Natural killer cell treated with Interleukin-12 subunit alpha and Interleukin-12 subunit beta and Interleukin-15 and Interleukin-18, amount 100 ng/mL, for 72 hours (primary cell): ENCODE results near the gene BAG5. TPM values are rescaled to one million over a fixed set of nuclear protein-coding genes. Genes with fewer than 3 reads are reported as not detected.

Experiments used
- ATAC-seq, 2 donors: fragments of 150-1000 bp; cut with Tn5 transposase in 1 of 2; sonication (Bioruptor Pico), chemical (Tn5 transposase) in 1 of 2; 2 replicates each; pipeline ENCODE4 v1.10.0; 2021
- DNase-seq: peaks from one replicate; pipeline ENCODE4 v3.0.0; 2022; ENCODE audit warnings: low spot score
- H3K27ac Mint-ChIP-seq, 2 donors: 1 replicate in 1 of 2; 2 replicates in 1 of 2; pipeline ENCODE4 v1.8.0; 2022; ENCODE audit warnings: mixed read lengths in 2 of 2, mild to moderate bottlenecking in 1 of 2, moderate library complexity in 1 of 2
- H3K27me3 Mint-ChIP-seq, 2 donors: 1 replicate in 1 of 2; 2 replicates in 1 of 2; pipeline ENCODE4 v1.8.0; 2022; ENCODE audit warnings: mixed read lengths in 2 of 2
- H3K36me3 Mint-ChIP-seq: one replicate; pipeline ENCODE4 v1.8.0; 2022; ENCODE audit warnings: mixed read lengths
- H3K4me1 Mint-ChIP-seq, 2 donors: 1 replicate in 1 of 2; 2 replicates in 1 of 2; pipeline ENCODE4 v1.8.0; 2022; ENCODE audit warnings: low read depth in 2 of 2, mixed read lengths in 2 of 2, mild to moderate bottlenecking in 1 of 2
- H3K4me3 Mint-ChIP-seq: one replicate; pipeline ENCODE4 v1.8.0; 2022; ENCODE audit warnings: mixed read lengths
- H3K9me3 Mint-ChIP-seq: 2 replicates; pipeline ENCODE4 v1.8.0; 2022; ENCODE audit warnings: mixed read lengths
- total RNA-seq, 2 donors: library from RNA; stranded (reverse); gene quantifications; one replicate each; pipeline ENCODE4 v1.2.3, GENCODE V29; 2022

BAG5 gene
- total RNA-seq, 2 donors from 2014 or later: 27.4 to 29.6 TPM

DNA sequence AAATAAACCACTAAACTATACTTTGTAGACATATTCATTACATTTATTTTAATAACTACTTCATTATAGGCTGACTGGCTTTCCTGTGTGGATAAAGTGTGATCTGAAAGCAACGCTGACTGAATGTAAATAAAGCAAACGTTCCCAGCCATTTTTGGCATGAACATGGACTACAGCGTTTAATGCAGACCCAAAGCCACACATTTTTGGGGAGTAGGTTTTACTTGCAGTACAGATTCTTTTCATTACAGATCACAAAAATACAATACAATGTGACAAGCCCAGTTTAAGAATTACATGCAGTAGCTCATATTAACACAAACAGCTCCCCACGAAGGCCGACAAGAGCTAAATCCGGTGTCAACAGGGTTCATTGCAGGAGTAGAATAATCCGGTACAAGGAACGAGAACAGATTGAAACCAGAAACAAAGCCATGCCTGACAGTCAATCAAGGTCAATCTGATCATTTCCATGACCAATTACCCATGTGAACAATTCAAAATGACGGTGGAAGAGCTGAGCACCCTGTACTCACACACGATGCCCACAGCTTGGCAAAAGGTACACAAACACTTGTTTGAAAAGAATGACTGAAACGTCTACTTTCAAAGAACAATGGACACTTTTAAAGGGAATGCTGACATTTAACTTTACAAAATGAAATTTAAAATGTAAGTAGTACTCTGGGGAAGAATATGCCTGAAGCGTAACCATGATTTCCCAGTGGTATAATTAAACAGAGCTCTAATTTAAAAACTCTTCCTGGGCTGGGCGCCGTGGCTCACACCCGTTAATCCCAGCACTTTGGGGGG is 5.3 kb downstream of the BAG5 start:
- Mint-ChIP-seq H3K4me1 (peaks cover 34 to 45% of the 10 kb centered on the region in 2 donors), H3K9me3 (no peaks in the 10 kb centered on the region), H3K27me3 (no peaks in the 10 kb centered on the region), H3K4me3 (no peak overlapping the region), H3K27ac (no peak overlapping the region), H3K36me3 (peaks cover 17% of the 10 kb centered on the region)
- DNase-seq (no peak), ATAC-seq (no peak)

DNA sequence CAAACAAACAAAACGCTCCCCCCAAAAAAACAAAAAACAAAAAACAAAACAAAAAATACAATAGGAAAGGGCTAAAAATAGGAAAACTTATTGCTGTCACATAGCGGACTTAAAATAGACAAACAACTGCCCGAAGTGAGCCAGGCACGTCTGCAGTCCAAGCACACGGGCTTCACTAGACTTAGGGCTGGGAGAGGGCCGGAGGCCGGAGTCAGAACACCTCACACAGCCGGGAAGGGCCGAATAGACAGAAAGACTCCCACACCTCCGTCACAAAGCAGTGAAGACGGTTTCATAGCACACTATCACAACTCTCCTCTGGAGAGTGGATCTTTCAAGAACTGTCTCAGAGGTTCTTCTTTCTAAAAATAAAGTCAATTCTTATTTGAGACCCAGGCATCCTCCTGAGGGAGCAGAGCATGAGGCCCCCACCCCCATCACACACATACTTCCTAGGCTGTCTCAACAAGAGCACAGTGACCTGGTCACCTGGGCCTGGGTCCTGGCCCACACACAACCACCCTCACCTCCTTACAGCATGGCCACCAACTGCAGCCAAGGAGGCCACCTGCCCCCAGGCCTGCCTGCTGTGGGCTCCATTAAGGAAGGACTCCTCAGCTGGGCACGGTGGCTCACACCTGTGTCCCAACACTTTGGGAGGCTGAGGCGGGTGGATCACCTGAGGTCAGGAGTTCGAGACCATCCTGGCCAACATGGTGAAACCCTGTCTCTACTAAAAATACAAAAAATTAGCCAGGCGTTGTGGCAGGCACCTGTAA is 6.7 kb downstream of the BAG5 start:
- ATAC-seq (no peak), DNase-seq (no peak)
- Mint-ChIP-seq H3K9me3 (no peaks in the 10 kb centered on the region), H3K27me3 (no peaks in the 10 kb centered on the region), H3K4me3 (no peak overlapping the region), H3K4me1 (peaks cover 22 to 39% of the 10 kb centered on the region in 2 donors), H3K27ac (no peak overlapping the region), H3K36me3 (peaks cover 11% of the 10 kb centered on the region)

DNA sequence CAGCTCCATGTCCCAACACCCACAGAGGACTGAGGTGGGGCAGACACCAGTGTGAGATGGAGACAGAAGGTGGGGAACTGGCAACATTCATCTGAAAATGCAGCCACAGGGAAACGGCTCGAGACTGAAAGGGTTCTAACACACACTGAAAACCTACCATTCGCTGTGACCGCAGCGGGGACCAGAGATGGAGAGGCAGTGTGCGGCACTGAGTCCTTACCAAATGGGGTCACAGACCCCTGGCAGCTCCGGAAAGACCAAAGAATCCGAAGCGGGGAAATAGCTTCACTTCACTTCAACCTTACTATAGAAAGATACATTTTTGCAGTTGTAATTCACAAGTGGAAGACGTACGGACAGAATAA is 9.6 kb downstream of the BAG5 start:
- Mint-ChIP-seq H3K4me3 (no peak overlapping the region), H3K4me1 (peaks cover under 1 to 22% of the 10 kb centered on the region in 2 donors), H3K27ac (no peak overlapping the region), H3K27me3 (no peaks in the 10 kb centered on the region), H3K9me3 (no peaks in the 10 kb centered on the region), H3K36me3 (no peaks in the 10 kb centered on the region)
- ATAC-seq (no peak), DNase-seq (peak; percentile 37)

DNA sequence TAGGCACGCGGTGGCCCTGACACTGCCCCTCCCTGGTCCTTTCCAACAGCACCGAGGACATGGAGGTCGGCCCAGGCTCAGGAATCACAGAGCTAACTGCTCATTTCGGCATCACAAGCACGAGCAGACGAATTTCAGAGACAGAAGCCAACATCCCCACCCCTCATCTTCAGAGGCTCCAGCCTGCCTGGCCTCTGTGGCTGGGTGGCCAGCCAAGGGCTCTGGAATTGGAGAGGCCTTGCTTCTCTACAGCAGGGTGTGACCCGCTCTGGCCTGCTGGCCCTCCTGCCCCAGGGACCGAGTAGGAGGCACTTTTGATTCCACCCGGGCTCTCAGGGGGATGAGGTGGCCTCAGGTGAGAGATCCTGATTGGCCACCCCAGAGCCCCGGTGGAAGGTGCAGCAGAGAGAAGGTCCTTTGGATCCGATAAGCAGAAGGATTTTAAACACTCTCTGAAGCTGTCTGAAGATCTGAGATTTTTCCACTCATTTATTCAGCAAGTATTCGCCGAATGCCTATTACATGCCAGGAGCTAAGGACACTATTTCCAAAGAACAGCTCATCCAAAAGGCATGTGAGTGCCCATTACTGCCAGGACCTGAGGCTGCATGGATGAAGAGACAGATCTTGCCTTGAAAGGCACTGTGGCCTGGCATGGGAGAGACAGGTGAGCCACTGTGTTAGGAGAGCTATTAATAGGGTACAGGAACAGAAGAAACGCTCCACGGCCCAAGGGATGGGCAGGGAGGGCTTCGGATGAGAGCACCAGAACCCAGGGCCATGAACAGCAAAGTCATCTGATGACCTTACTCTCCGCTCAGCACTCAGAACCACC is 10.2 kb downstream of the BAG5 start:
- Mint-ChIP-seq H3K4me1 (peaks cover 0 to 20% of the 10 kb centered on the region in 2 donors), H3K27me3 (no peaks in the 10 kb centered on the region), H3K9me3 (no peaks in the 10 kb centered on the region), H3K27ac (no peak overlapping the region), H3K4me3 (no peak overlapping the region), H3K36me3 (no peaks in the 10 kb centered on the region)
- ATAC-seq (no peak), DNase-seq (no peak)

DNA sequence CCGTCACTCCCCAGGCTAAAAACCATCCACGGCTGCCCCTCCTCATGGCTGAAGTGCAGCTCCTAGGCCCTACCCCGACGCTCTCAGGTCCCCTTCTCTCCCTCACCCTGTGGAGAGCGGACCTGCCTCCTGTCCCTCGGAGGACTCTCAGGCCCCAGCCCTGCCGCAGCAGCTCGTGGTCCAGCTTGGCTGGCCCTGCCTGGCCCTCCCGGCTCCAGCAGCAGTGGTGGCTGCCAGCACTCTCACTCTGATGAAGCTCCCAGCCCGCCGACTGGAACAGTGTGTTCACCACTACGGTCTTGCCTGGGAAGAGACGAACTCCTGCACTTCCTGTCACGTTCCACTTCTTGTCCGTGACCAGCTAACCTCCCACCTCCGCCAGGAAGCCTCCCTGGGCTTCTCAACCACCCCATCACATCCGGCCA is 11.1 kb downstream of the BAG5 start:
- Mint-ChIP-seq H3K27me3 (no peaks in the 10 kb centered on the region), H3K27ac (no peak overlapping the region), H3K4me1 (peaks cover 0 to 17% of the 10 kb centered on the region in 2 donors), H3K36me3 (no peaks in the 10 kb centered on the region), H3K9me3 (no peaks in the 10 kb centered on the region), H3K4me3 (no peak overlapping the region)
- ATAC-seq (no peak), DNase-seq (no peak)

GRCh38 chr14:103550451-103551337 is 11.8 kb downstream of the BAG5 start:
- Mint-ChIP-seq H3K9me3 (no peaks in the 10 kb centered on the region), H3K36me3 (no peaks in the 10 kb centered on the region), H3K27me3 (no peaks in the 10 kb centered on the region), H3K27ac (no peak overlapping the region), H3K4me1 (peaks cover 0 to 17% of the 10 kb centered on the region in 2 donors), H3K4me3 (no peak overlapping the region)
- DNase-seq (no peak), ATAC-seq (no peak)

DNA sequence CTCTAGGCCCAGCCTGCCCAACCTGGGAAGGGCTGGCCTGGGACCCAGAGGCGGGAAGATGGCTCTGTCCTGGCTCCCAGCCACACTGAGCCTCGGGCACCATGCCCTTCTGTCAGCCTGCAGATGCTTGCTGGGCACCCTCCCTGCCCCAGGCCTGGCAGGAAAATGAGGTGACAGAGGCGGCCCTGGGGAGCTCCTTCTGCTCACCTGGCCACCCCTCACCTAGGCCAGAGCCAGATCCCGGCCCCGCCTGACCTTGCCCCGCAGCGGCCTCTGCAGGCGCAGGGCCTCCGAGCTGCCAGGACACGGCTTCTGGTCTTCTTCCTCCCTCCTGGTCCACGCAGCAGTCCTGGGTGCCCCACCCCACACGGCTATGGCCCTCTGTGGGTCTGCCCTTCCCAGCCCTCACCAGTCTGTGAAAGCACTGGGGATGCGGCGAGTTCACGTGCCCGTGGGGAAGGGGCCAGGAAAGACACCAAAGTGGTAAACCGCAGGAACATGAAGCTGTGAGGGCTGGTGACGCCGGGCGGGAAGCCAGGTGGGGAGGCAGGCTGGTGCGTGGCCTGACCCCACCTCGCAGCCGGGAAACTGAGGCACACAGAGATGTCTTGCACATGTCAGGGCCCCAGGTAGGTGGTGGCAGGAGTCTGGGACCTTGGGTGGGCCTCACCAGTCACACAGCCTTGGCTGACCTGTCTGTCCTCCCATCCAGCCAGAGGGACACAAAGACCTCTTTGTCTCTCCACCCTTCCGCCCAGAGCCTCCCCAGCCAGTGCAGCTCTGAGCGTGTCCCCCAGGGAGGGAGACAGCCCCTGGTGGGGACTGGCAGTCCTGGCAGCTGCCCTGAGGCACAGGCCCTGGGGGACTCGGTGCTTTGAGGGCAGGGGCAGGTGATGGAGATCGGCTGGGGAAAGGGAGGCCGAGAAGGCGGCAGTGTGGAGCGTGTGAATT is 12.8 kb downstream of the BAG5 start:
- Mint-ChIP-seq H3K27me3 (no peaks in the 10 kb centered on the region), H3K36me3 (no peaks in the 10 kb centered on the region), H3K27ac (no peak overlapping the region), H3K4me3 (no peak overlapping the region), H3K9me3 (no peaks in the 10 kb centered on the region), H3K4me1 (peaks cover 0 to 12% of the 10 kb centered on the region in 2 donors)
- no peak for ATAC-seq
- no peak for DNase-seq

DNA sequence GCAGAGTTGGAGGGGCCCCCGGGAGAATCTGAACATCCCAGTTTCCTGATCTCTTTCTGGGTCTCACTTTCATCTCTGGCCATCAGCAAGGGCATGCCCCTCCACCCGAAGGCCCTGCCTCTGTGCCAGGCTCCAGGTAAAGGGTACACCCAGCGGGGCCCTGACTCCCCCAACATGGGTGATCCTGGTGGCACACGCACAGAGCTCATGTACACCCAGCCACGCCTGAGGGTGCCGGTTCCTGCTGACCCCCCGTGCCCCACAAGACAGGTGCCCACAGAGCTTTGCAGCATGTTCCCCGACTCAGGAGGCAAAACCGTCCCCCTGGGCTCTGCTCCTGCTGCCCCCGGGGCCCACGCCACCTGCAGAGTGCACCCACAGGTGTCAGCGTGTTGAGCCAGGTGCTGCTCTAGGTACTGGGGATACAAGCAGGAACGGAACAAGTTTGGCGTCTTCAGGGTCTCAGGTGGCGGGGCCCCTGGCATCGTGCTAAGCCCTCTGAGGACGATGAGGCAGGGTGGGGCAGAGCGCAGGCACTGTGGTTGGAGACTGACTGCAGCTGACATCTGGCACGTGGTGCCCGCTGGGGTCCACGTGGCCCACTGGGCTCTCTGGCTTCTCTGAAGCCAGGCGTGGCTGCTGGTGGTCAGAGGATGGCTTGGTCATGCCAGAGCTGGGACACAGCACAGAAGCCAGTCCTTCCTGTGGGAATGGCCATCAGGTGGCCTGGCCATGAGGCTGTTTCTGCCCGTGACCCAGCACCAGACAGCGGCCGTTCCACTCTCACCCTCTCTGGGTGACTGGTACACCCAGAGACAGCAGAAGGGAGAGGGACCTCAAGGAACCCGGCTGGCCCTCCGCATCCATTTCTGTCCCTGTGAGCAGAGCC is 13.8 kb downstream of the BAG5 start:
- no peaks in the 10 kb centered on the region for H3K36me3 Mint-ChIP-seq
- H3K4me3 Mint-ChIP-seq: no peak overlapping the region
- H3K27ac Mint-ChIP-seq: no peak overlapping the region
- DNase-seq (no peak), ATAC-seq (no peak)
- H3K27me3 Mint-ChIP-seq: no peaks in the 10 kb centered on the region
- H3K4me1 Mint-ChIP-seq: peaks cover 0 to 12% of the 10 kb centered on the region in 2 donors
- H3K9me3 Mint-ChIP-seq: no peaks in the 10 kb centered on the region

DNA sequence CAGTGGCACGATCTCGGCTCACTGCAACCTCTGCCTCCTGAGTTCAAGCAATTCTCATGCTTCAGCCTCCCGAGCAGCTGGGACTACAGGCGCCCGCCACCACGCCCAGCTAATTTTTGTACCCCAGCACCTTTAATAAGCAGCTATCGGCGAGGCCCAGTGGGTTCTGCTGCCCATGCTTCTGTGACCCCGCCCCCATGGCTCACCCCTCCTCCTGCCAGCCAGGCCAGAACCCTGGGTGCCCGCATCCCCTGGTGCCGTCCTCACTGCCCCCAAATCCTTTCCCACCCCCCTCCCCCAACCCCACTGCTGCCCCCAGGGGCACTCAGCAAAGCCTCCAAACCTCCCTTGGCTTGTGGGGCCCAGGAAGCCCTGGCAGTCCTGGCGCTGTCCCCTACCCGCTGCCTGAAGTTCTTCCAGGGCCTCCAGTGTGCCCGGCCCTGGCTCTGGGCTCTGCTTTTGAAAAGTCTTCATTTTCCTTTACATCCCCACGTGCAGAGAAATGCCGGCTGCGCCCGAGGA is 14.5 kb downstream of the BAG5 start:
- Mint-ChIP-seq H3K36me3 (no peaks in the 10 kb centered on the region), H3K27me3 (no peaks in the 10 kb centered on the region), H3K27ac (no peak overlapping the region), H3K9me3 (no peaks in the 10 kb centered on the region), H3K4me1 (peaks cover 0 to 11% of the 10 kb centered on the region in 2 donors), H3K4me3 (no peak overlapping the region)
- DNase-seq (no peak), ATAC-seq (no peak)

GRCh38 chr14:103547455-103547940 is 15.0 kb downstream of the BAG5 start:
- no peak overlapping the region for H3K4me3 Mint-ChIP-seq

More at GRCh38 chr14:103547455-103547940, 15.0 kb downstream of the BAG5 start:
- Mint-ChIP-seq H3K4me1 (peaks cover 0 to 8% of the 10 kb centered on the region in 2 donors), H3K36me3 (no peaks in the 10 kb centered on the region), H3K9me3 (no peaks in the 10 kb centered on the region), H3K27me3 (no peaks in the 10 kb centered on the region), H3K27ac (no peak overlapping the region)
- ATAC-seq: no peak
- DNase-seq: no peak
